ENCODE results near the gene MTFR2. TPM values are rescaled to one million over a fixed set of nuclear protein-coding genes. Genes with fewer than 3 reads are reported as not detected.
"Not testable (repeated sequence)": the region's sequence is repeated elsewhere in the genome, so short reads cannot be mapped to it uniquely, and the experiment has no call there.

The MTFR2 gene
- total and polyA plus RNA-seq, 2 donors: 2.5 to 4.4 TPM

GRCh38 chr6:136226027-136226673 lies 24.0 kb downstream of the MTFR2 start:
- 34% methylated on average over 12 of the region's 12 CpGs for WGBS
- Histone ChIP-seq H3K4me1 (ENCODE audit: control insufficient read depth in 2 of 2, insufficient read depth in 2 of 2, low read length in 2 of 2) (no peaks in the 10 kb centered on the region), H3K9me3 (ENCODE audit: control insufficient read depth in 2 of 2, insufficient read depth in 1 of 2, low read length in 1 of 2) (no peaks in the 10 kb centered on the region), H3K4me3 (ENCODE audit: low read length in 2 of 2) (peak overlapping the region in 1 of 2 donors; percentile 10), H3K27me3 (ENCODE audit: control insufficient read depth in 2 of 2, insufficient read depth in 1 of 2, low read length in 1 of 2) (no peaks in the 10 kb centered on the region), H3K27ac (ENCODE audit: low read depth in 1 of 2, low read length in 1 of 2) (no peak overlapping the region), H3K36me3 (ENCODE audit: control insufficient read depth in 2 of 2, insufficient read depth in 2 of 2, low read length in 1 of 2) (peaks cover 0 to 5% of the 10 kb centered on the region in 2 donors)
- peak; percentile 24 to 79 (median 47) for DNase-seq (ENCODE audit: low read depth in 6 of 9, low spot score in 9 of 9)

- Histone ChIP-seq H3K4me3 (ENCODE audit: low read length in 2 of 2) (no peak overlapping the region), H3K27me3 (ENCODE audit: control insufficient read depth in 2 of 2, insufficient read depth in 1 of 2, low read length in 1 of 2) (no peaks in the 10 kb centered on the region), H3K36me3 (ENCODE audit: control insufficient read depth in 2 of 2, insufficient read depth in 2 of 2, low read length in 1 of 2) (peaks cover 0 to under 1% of the 10 kb centered on the region in 2 donors), H3K4me1 (ENCODE audit: control insufficient read depth in 2 of 2, insufficient read depth in 2 of 2, low read length in 2 of 2) (no peaks in the 10 kb centered on the region), H3K9me3 (ENCODE audit: control insufficient read depth in 2 of 2, insufficient read depth in 1 of 2, low read length in 1 of 2) (no peaks in the 10 kb centered on the region), H3K27ac (ENCODE audit: low read depth in 1 of 2, low read length in 1 of 2) (no peak overlapping the region)
- DNase-seq (ENCODE audit: low read depth in 6 of 9, low spot score in 9 of 9): no peak
- 84% methylated on average over 5 of the region's 5 CpGs for WGBS
Measured at GRCh38 chr6:136225496-136225895, 24.6 kb downstream of the MTFR2 start.

- H3K27ac ChIP-seq (ENCODE audit: low read depth in 1 of 2, low read length in 1 of 2); H3K9me3 ChIP-seq (ENCODE audit: control insufficient read depth in 2 of 2, insufficient read depth in 1 of 2, low read length in 1 of 2); H3K4me3 ChIP-seq (ENCODE audit: low read length in 2 of 2); H3K27me3 ChIP-seq (ENCODE audit: control insufficient read depth in 2 of 2, insufficient read depth in 1 of 2, low read length in 1 of 2); H3K36me3 ChIP-seq (ENCODE audit: control insufficient read depth in 2 of 2, insufficient read depth in 2 of 2, low read length in 1 of 2); DNase-seq (ENCODE audit: low read depth in 6 of 9, low spot score in 9 of 9); H3K4me1 ChIP-seq (ENCODE audit: control insufficient read depth in 2 of 2, insufficient read depth in 2 of 2, low read length in 2 of 2): not testable (repeated sequence)
- 94% methylated on average over 4 of the region's 4 CpGs for WGBS
Measured at GRCh38 chr6:136224974-136225373, 25.1 kb downstream of the MTFR2 start.

GRCh38 chr6:136216503-136217401 lies 33.4 kb downstream of the MTFR2 start:
- no peak overlapping the region for H3K4me3 ChIP-seq (ENCODE audit: low read length in 2 of 2)
- no peak for DNase-seq (ENCODE audit: low read depth in 6 of 9, low spot score in 9 of 9)
- H3K36me3 ChIP-seq (ENCODE audit: control insufficient read depth in 2 of 2, insufficient read depth in 2 of 2, low read length in 1 of 2): no peaks in the 10 kb centered on the region
- no peak overlapping the region for H3K27ac ChIP-seq (ENCODE audit: low read depth in 1 of 2, low read length in 1 of 2)
- no peaks in the 10 kb centered on the region for H3K9me3 ChIP-seq (ENCODE audit: control insufficient read depth in 2 of 2, insufficient read depth in 1 of 2, low read length in 1 of 2)
- H3K4me1 ChIP-seq (ENCODE audit: control insufficient read depth in 2 of 2, insufficient read depth in 2 of 2, low read length in 2 of 2): no peaks in the 10 kb centered on the region
- WGBS: 87% methylated on average over 10 of the region's 10 CpGs
- no peaks in the 10 kb centered on the region for H3K27me3 ChIP-seq (ENCODE audit: control insufficient read depth in 2 of 2, insufficient read depth in 1 of 2, low read length in 1 of 2)

GRCh38 chr6:136213853-136214252 lies 36.3 kb downstream of the MTFR2 start:
- H3K36me3 ChIP-seq (ENCODE audit: control insufficient read depth in 2 of 2, insufficient read depth in 2 of 2, low read length in 1 of 2): no peaks in the 10 kb centered on the region
- H3K27ac ChIP-seq (ENCODE audit: low read depth in 1 of 2, low read length in 1 of 2): no peak overlapping the region
- no peak overlapping the region for H3K4me3 ChIP-seq (ENCODE audit: low read length in 2 of 2)
- H3K27me3 ChIP-seq (ENCODE audit: control insufficient read depth in 2 of 2, insufficient read depth in 1 of 2, low read length in 1 of 2): no peaks in the 10 kb centered on the region
- no peaks in the 10 kb centered on the region for H3K9me3 ChIP-seq (ENCODE audit: control insufficient read depth in 2 of 2, insufficient read depth in 1 of 2, low read length in 1 of 2)
- no peak for DNase-seq (ENCODE audit: low read depth in 6 of 9, low spot score in 9 of 9)
- H3K4me1 ChIP-seq (ENCODE audit: control insufficient read depth in 2 of 2, insufficient read depth in 2 of 2, low read length in 2 of 2): no peaks in the 10 kb centered on the region

GRCh38 chr6:136213012-136213539 lies 37.0 kb downstream of the MTFR2 start:
- no peaks in the 10 kb centered on the region for H3K36me3 ChIP-seq (ENCODE audit: control insufficient read depth in 2 of 2, insufficient read depth in 2 of 2, low read length in 1 of 2)
- no peaks in the 10 kb centered on the region for H3K4me1 ChIP-seq (ENCODE audit: control insufficient read depth in 2 of 2, insufficient read depth in 2 of 2, low read length in 2 of 2)
- no peak overlapping the region for H3K4me3 ChIP-seq (ENCODE audit: low read length in 2 of 2)
- DNase-seq (ENCODE audit: low read depth in 6 of 9, low spot score in 9 of 9): no peak
- H3K9me3 ChIP-seq (ENCODE audit: control insufficient read depth in 2 of 2, insufficient read depth in 1 of 2, low read length in 1 of 2): no peaks in the 10 kb centered on the region
- no peak overlapping the region for H3K27ac ChIP-seq (ENCODE audit: low read depth in 1 of 2, low read length in 1 of 2)
- WGBS: 95% methylated on average over 5 of the region's 5 CpGs
- H3K27me3 ChIP-seq (ENCODE audit: control insufficient read depth in 2 of 2, insufficient read depth in 1 of 2, low read length in 1 of 2): no peaks in the 10 kb centered on the region

- no peaks in the 10 kb centered on the region for H3K36me3 ChIP-seq (ENCODE audit: control insufficient read depth in 2 of 2, insufficient read depth in 2 of 2, low read length in 1 of 2)
- H3K27ac ChIP-seq (ENCODE audit: low read depth in 1 of 2, low read length in 1 of 2): no peak overlapping the region
- no peak for DNase-seq (ENCODE audit: low read depth in 6 of 9, low spot score in 9 of 9)
- no peaks in the 10 kb centered on the region for H3K9me3 ChIP-seq (ENCODE audit: control insufficient read depth in 2 of 2, insufficient read depth in 1 of 2, low read length in 1 of 2)
- no peak overlapping the region for H3K4me3 ChIP-seq (ENCODE audit: low read length in 2 of 2)
- 98% methylated on average over 2 of the region's 2 CpGs for WGBS
- H3K27me3 ChIP-seq (ENCODE audit: control insufficient read depth in 2 of 2, insufficient read depth in 1 of 2, low read length in 1 of 2): no peaks in the 10 kb centered on the region
- no peaks in the 10 kb centered on the region for H3K4me1 ChIP-seq (ENCODE audit: control insufficient read depth in 2 of 2, insufficient read depth in 2 of 2, low read length in 2 of 2)
Measured at GRCh38 chr6:136212608-136213007, 37.5 kb downstream of the MTFR2 start.

GRCh38 chr6:136210398-136211165 lies 39.5 kb downstream of the MTFR2 start:
- DNase-seq (ENCODE audit: low read depth in 6 of 9, low spot score in 9 of 9): no peak
- 96% methylated on average over 13 of the region's 13 CpGs for WGBS
- no peaks in the 10 kb centered on the region for H3K27me3 ChIP-seq (ENCODE audit: control insufficient read depth in 2 of 2, insufficient read depth in 1 of 2, low read length in 1 of 2)
- no peaks in the 10 kb centered on the region for H3K9me3 ChIP-seq (ENCODE audit: control insufficient read depth in 2 of 2, insufficient read depth in 1 of 2, low read length in 1 of 2)
- no peaks in the 10 kb centered on the region for H3K36me3 ChIP-seq (ENCODE audit: control insufficient read depth in 2 of 2, insufficient read depth in 2 of 2, low read length in 1 of 2)
- H3K27ac ChIP-seq (ENCODE audit: low read depth in 1 of 2, low read length in 1 of 2): no peak overlapping the region
- no peaks in the 10 kb centered on the region for H3K4me1 ChIP-seq (ENCODE audit: control insufficient read depth in 2 of 2, insufficient read depth in 2 of 2, low read length in 2 of 2)
- no peak overlapping the region for H3K4me3 ChIP-seq (ENCODE audit: low read length in 2 of 2)

GRCh38 chr6:136209496-136209895 lies 40.6 kb downstream of the MTFR2 start:
- no peaks in the 10 kb centered on the region for H3K27me3 ChIP-seq (ENCODE audit: control insufficient read depth in 2 of 2, insufficient read depth in 1 of 2, low read length in 1 of 2)
- no peaks in the 10 kb centered on the region for H3K4me1 ChIP-seq (ENCODE audit: control insufficient read depth in 2 of 2, insufficient read depth in 2 of 2, low read length in 2 of 2)
- H3K27ac ChIP-seq (ENCODE audit: low read depth in 1 of 2, low read length in 1 of 2): no peak overlapping the region
- no peaks in the 10 kb centered on the region for H3K36me3 ChIP-seq (ENCODE audit: control insufficient read depth in 2 of 2, insufficient read depth in 2 of 2, low read length in 1 of 2)
- no peak for DNase-seq (ENCODE audit: low read depth in 6 of 9, low spot score in 9 of 9)
- WGBS: 98% methylated on average over 2 of the region's 2 CpGs
- H3K9me3 ChIP-seq (ENCODE audit: control insufficient read depth in 2 of 2, insufficient read depth in 1 of 2, low read length in 1 of 2): no peaks in the 10 kb centered on the region
- no peak overlapping the region for H3K4me3 ChIP-seq (ENCODE audit: low read length in 2 of 2)

Measured in thymus (tissue), 11 donors.